Psoas muscle (tissue), 8 donors: ENCODE results near the gene DISP2. TPM values are rescaled to one million over a fixed set of nuclear protein-coding genes. Genes with fewer than 3 reads are reported as not detected.

Source experiments
- ATAC-seq, 4 donors: fragments of 200-7000 bp; cut with Tn5 transposase; one replicate each; pipeline ENCODE4 v1.9.1; 2020; ENCODE audit warnings: moderate library complexity in 3 of 4, mild to moderate bottlenecking in 2 of 4
- DNase-seq, 2 donors: peaks; one replicate each; pipeline ENCODE4 v3.0.0-alpha.2; 2020
- H3K27ac ChIP-seq: fragments of 200-600 bp; one replicate; pipeline ENCODE4 v1.8.0; 2022
- H3K27me3 ChIP-seq, 3 donors: fragments of 200-600 bp in 1 of 3; one replicate each; pipeline versions ENCODE4 v1.6.1 to v1.8.0; 2013 to 2022; ENCODE audit warnings: low read length in 2 of 3, mild to moderate bottlenecking in 2 of 3, moderate library complexity in 1 of 3; ENCODE audit not compliant: insufficient read depth in 3 of 3
- H3K36me3 ChIP-seq, 2 donors: fragments of 200-600 bp in 1 of 2; one replicate each; pipeline versions ENCODE4 v1.6.1 to v1.8.0; 2013 to 2022; ENCODE audit warnings: low read depth in 1 of 2, mild to moderate bottlenecking in 1 of 2, moderate library complexity in 1 of 2; ENCODE audit not compliant: insufficient read depth in 1 of 2
- H3K4me1 ChIP-seq: fragments of 200-600 bp; one replicate; pipeline ENCODE4 v1.8.0; 2022
- H3K4me3 ChIP-seq: fragments of 200-600 bp; one replicate; pipeline ENCODE4 v1.8.0; 2022; ENCODE audit warnings: mild to moderate bottlenecking
- H3K9me3 ChIP-seq: fragments of 200-600 bp; one replicate; pipeline ENCODE4 v1.8.0; 2022
- WGBS, 3 donors: extraction: QIAGEN DNeasy Blood & Tissue Kit; methylation state at CpG; one replicate each; pipeline versions ENCODE4 v1.1.6 to v1.1.7; 2013; 5-methylcytosine and 5-hydroxymethylcytosine counted together
- intact Hi-C, 2 donors: fragments of 100-400 bp; cut with DNase I; formaldehyde crosslinking; loops; one replicate each; pipeline versions ENCODE4 v1.11.0 to v1.14.2; 2022
- polyA plus RNA-seq, 3 donors: library from polyadenylated mRNA; stranded (reverse); fragments of 200-250 nt; gene quantifications; one replicate each; pipeline ENCODE4 v1.2.3, GENCODE V29; 2013
- total RNA-seq, 4 donors: library from RNA; stranded (reverse); fragmentation: NEBNext Ultra II Directional in 2 of 4; extraction: Animal tissue kit (Norgen Biotek cat#: 25700) in 2 of 4; gene quantifications; one replicate each; pipeline versions ENCODE4 v1.2.1 to v1.2.4, GENCODE V29; 2021 to 2023
- TF ChIP-seq, protein P1 (sequence below): fragments of 200-600 bp; IDR thresholded peaks from one replicate; pipeline ENCODE4 v1.8.0; 2022; ENCODE audit warnings: antibody characterized with exemption
- donor health status: healthy with polysubstance abuse.
- donor health status: DM: no; HTN: no; CAD: no; lungs with moderate emphysema.
- donor health status: Bipolar disorder and iron deficiency.
- donor health status: healthy.
- donor health status: DM: yes; HTN: yes; CAD: no.
- donor health status: DM: no; HTN: no; CAD: no.
- donor health status: DM: no; HTN: no; CAD: no.
- donor health status: DM: yes; HTN: yes; CAD: no.

Gene DISP2
- total and polyA plus RNA-seq, 7 donors, result 0.05 to 2.4 (median 0.62) TPM

DNA sequence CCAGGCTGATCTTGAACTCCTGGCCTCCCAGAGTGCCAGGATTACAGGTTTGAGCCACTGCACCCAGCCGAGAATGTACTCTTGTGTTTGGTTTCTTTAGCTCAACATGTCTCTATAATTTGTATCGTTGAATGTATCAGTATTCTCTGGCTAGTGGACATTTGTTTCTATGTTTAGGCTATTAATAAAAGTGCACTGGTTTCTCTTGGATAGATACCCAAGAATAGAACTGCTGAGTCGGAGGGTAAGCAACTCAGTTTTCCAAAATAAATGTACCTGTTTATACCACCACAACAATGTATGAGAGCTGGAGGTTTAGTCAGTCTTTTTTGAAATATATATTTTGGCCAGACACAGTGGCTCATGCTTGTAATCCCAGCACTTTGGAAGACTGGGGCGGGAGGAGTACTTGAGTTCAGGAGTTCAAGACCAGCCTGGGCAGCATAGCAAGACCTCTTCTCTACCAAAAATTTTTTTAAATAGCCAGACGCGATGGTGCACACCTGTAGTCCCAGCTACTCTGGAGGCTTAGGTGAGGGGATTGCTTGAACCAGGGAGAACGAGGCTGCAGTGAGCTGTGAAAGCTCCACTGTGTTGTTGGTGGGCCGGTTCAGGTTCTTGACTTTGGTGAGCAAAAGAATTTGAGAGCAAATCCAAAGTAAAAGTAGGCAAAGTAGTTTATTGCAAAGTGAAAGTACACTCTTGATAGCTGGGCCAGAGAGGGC, 39.8 kb downstream of the DISP2 start:
- TF ChIP-seq, protein P1, sequence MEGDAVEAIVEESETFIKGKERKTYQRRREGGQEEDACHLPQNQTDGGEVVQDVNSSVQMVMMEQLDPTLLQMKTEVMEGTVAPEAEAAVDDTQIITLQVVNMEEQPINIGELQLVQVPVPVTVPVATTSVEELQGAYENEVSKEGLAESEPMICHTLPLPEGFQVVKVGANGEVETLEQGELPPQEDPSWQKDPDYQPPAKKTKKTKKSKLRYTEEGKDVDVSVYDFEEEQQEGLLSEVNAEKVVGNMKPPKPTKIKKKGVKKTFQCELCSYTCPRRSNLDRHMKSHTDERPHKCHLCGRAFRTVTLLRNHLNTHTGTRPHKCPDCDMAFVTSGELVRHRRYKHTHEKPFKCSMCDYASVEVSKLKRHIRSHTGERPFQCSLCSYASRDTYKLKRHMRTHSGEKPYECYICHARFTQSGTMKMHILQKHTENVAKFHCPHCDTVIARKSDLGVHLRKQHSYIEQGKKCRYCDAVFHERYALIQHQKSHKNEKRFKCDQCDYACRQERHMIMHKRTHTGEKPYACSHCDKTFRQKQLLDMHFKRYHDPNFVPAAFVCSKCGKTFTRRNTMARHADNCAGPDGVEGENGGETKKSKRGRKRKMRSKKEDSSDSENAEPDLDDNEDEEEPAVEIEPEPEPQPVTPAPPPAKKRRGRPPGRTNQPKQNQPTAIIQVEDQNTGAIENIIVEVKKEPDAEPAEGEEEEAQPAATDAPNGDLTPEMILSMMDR, result no peak
- Histone ChIP-seq H3K36me3 (peaks cover 0 to 15% of the 10 kb centered on the region in 2 donors), H3K27me3 (no peaks in the 10 kb centered on the region), H3K9me3 (no peaks in the 10 kb centered on the region), H3K4me1 (peaks cover 8% of the 10 kb centered on the region), H3K27ac (peak overlapping the region; percentile 16), H3K4me3 (no peak overlapping the region)
- WGBS, 3 donors, result 69 to 81% (median 75%) methylated on average over 8 of the region's 8 CpGs
- intact Hi-C loops, result no loop called here
- DNase-seq, result no peak
- ATAC-seq, result no peak

DNA sequence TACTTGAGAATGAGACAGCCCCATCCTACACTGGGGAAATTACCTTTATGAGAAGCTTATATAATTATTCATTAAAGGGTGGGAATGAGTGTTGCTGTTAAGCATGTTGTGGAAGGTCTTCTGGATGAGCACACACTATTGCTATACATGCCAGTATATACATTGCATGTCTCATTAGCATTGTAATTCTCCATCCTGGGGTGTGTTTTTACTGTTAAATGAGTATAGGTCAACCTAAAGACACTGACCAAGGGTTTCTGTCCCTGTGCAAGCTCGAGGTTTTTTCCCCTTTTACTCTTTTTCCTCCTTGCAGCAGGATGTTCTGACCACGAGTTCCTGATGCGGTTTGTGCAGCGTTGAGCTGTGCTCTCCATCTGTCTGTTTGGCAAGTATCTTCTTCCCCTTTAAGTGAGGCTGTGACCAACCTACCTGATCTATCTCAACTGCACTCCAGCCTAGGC, 40.4 kb downstream of the DISP2 start:
- Histone ChIP-seq H3K9me3 (no peaks in the 10 kb centered on the region), H3K36me3 (peaks cover 0 to 9% of the 10 kb centered on the region in 2 donors), H3K4me1 (peaks cover 8% of the 10 kb centered on the region), H3K27me3 (no peaks in the 10 kb centered on the region), H3K4me3 (no peak overlapping the region), H3K27ac (no peak overlapping the region)
- intact Hi-C loops, result no loop called here
- DNase-seq (no peak), ATAC-seq (peak in 1 of 4 donors; percentile 46)
- TF ChIP-seq, protein P1, result no peak
- 66 to 81% (median 77%) methylated on average over 4 of the region's 4 CpGs for WGBS, 3 donors

DNA sequence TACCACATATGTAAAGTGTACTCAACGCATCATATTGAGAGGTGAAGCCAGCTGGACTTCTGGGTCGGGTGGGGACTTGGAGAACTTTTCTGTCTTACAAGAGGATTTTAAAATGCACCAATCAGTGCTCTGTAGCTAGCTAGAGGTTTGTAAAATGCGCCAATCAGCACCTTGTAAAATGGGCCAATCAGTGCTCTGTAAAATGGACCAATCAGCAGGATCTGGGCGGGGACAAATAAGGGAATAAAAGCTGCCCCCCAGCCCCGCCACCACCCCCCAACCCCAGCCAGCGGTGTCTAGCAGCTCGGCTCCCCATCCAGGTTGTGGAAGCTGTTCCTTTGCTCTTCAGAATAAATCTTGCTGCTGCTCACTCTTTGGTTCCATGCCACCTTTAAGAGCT, 41.4 kb downstream of the DISP2 start:
- H3K27me3 ChIP-seq, result no peaks in the 10 kb centered on the region
- no peaks in the 10 kb centered on the region for H3K9me3 ChIP-seq
- DNase-seq, result no peak
- peaks cover 8% of the 10 kb centered on the region for H3K4me1 ChIP-seq
- WGBS, 3 donors, result 82 to 93% (median 85%) methylated on average over 7 of the region's 7 CpGs
- TF ChIP-seq, protein P1, result no peak
- H3K4me3 ChIP-seq, result no peak overlapping the region
- H3K27ac ChIP-seq, result no peak overlapping the region
- no peak for ATAC-seq
- no peaks in the 10 kb centered on the region for H3K36me3 ChIP-seq
- intact Hi-C loops, result no loop called here

DNA sequence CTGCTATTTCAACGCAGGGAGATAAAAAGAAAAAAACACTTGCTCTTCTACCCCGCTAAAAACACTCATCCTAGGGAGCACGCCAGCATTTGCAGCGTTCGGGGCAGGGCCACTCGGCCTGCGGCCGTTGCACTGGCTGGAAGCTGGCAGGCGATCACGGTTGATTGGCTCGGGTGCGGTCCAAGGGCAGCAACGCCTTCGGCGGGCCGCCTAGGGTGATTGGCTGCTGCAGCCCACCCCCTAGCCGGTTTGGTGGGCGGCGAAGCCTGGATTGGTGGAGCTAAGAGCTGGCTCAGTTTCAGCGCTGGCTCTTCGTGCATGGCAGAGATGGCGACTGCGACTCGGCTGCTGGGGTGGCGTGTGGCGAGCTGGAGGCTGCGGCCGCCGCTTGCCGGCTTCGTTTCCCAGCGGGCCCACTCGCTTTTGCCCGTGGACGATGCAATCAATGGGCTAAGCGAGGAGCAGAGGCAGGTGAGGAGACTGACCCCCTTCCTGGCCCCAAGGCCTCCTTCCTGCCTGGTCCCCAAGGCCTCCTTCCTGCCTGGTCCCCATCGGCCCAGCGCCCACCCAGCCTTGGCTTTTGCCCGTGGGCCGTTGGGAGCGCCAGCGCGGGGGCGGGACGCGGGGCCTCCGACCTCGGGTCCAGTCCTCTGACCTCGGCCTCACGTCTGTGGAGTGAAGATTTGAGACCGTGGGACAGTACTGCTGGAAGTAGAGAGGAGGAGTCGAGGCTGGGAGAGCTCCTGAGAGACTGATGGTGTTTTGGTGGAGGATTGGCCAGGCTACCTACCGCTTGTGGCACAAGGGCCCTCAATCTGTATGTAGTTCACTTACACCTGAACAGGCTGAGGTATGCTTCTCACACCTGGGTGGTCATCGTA, 47.7 kb downstream of the DISP2 start, which contains the start of gene IVD:
Gene IVD (plus strand): TSS at position 295 of the 881 bp plus-strand sequence. CDS start 33 bp downstream, at position 328.
- intact Hi-C loops, result no loop called here
- ATAC-seq (peak; percentile 99 to 100 (median 100)), DNase-seq (peak; percentile 97 to 98)
- H3K4me3 ChIP-seq, result peak within 1 kb of the TSS; percentile 89
- H3K27ac ChIP-seq, result peak within 1 kb of the TSS; percentile 80
- no peaks in the 10 kb centered on the region for H3K9me3 ChIP-seq
- H3K36me3 ChIP-seq, result peaks cover 3 to 37% of the 10 kb centered on the region in 2 donors
- H3K27me3 ChIP-seq, result no peaks in the 10 kb centered on the region
- peaks cover 15% of the 10 kb centered on the region for H3K4me1 ChIP-seq
- TF ChIP-seq, protein P1, result no peak
- WGBS, 3 donors, result 1 to 2% (median 2%) methylated on average over 54 of the region's 54 CpGs
